ENCODE measurements around the gene FRMD4A.

DNA sequence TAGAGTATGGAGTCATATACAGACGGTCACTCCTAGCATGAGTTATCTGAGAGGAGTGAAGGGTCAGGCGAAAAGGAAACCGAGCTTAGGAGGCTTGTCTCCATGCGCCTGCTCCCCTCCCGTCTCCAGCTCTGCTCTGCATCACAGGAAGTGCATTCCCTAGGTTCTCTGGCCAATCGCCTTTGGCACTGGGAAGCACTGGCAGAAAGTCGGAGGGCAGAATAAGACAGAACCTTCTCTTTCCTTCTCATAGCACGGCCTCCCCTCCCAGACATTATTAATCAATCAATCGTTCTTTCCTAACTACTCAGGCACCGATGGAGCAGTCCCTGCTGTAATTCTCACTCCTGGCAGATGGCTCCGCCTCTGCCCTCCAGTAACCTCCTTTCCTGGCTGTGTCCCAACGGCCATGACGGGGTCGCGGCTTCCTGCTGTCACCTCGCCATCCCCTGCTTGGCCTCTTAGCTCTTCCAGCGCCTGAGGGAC lies 177.1 kb downstream of the FRMD4A start:
- no peak for TF ChIP-seq POLR2A (IDR thresholded peaks at IDR 0.05)
- TF ChIP-seq, protein P1, sequence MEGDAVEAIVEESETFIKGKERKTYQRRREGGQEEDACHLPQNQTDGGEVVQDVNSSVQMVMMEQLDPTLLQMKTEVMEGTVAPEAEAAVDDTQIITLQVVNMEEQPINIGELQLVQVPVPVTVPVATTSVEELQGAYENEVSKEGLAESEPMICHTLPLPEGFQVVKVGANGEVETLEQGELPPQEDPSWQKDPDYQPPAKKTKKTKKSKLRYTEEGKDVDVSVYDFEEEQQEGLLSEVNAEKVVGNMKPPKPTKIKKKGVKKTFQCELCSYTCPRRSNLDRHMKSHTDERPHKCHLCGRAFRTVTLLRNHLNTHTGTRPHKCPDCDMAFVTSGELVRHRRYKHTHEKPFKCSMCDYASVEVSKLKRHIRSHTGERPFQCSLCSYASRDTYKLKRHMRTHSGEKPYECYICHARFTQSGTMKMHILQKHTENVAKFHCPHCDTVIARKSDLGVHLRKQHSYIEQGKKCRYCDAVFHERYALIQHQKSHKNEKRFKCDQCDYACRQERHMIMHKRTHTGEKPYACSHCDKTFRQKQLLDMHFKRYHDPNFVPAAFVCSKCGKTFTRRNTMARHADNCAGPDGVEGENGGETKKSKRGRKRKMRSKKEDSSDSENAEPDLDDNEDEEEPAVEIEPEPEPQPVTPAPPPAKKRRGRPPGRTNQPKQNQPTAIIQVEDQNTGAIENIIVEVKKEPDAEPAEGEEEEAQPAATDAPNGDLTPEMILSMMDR (IDR thresholded peaks at IDR 0.05), result no peak

Measured in testis (tissue), 2 donors.